GM12801 (cell line): ENCODE data around the gene ZSCAN5A.

Experiments used
- TF ChIP-seq, protein P1 (sequence below): IDR thresholded peaks from one replicate; pipeline ENCODE4 v1.5.1; 2011; ENCODE audit warnings: control low read depth; ENCODE audit not compliant: insufficient read length; ENCODE audit errors: extremely low read depth

ZSCAN5A gene

GRCh38 chr19:56299688-56300087, 15.0 kb downstream of the ZSCAN5A start:
- TF ChIP-seq, protein P1, sequence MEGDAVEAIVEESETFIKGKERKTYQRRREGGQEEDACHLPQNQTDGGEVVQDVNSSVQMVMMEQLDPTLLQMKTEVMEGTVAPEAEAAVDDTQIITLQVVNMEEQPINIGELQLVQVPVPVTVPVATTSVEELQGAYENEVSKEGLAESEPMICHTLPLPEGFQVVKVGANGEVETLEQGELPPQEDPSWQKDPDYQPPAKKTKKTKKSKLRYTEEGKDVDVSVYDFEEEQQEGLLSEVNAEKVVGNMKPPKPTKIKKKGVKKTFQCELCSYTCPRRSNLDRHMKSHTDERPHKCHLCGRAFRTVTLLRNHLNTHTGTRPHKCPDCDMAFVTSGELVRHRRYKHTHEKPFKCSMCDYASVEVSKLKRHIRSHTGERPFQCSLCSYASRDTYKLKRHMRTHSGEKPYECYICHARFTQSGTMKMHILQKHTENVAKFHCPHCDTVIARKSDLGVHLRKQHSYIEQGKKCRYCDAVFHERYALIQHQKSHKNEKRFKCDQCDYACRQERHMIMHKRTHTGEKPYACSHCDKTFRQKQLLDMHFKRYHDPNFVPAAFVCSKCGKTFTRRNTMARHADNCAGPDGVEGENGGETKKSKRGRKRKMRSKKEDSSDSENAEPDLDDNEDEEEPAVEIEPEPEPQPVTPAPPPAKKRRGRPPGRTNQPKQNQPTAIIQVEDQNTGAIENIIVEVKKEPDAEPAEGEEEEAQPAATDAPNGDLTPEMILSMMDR, result no peak

DNA sequence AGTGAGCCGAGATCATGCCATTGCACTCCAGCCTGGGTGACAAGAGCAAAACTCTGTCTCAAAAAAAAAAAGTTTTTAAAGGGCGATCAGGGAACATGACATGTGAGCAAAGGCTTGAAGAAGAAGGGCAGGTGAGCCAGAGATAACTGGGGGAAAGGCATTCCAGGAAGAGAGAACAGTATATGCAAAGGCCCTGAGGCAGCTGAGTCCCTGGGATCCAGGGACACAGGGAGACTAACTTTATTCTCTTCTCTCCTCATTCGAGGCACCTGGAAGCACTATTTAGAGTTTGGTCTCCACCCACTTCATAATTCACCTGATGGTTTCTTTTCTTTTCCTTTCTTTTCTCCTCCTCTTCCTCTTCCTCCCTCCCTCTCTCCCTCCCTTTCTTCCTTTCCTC, 17.6 kb downstream of the ZSCAN5A start:
- TF ChIP-seq, protein P1, result no peak

DNA sequence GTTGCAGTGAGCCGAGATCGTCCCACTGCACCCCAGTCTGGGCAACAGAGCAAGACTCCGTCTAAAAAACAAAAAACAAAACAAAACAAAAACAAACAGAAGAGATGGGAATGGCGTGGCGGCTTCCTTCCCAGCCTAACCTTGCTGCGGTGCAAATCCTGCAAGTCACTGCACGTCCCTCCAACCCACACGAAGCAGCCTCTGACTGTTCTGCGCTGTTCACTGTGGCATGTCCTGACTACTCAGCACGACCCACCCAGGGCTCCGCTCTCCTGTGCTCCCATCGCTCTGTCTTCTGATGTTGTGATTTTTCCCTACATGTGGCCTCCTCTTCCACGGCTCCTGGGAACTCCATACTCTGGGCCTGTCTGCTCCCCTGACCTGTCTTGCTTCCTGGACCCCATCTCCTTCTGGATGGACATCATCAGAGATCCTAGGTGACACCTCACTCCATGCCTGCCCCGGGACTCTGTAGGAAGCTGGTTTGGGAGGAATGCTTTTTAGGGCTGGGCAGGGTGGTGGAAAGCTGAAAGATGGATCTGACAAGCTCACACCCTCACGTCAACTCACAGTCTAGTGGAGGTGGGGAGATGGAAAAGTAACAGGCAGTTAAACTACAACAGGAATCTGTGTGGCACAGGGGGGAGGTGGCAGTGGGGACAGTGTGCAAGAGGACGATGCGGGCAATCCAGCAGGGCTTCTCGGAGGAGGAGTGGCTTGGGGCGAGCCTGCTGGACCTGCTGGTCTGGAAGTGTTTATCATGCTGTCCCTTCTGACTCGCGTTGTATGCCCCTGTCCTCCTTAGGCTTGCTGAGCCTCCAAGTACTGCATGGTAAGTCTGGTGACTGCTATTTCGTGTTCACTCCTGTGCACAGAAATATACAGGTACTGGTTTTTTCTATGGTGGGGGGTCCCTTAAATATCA, 18.8 kb downstream of the ZSCAN5A start:
- TF ChIP-seq, protein P1, result no peak

GRCh38 chr19:56294549-56294948, 20.1 kb downstream of the ZSCAN5A start:
- TF ChIP-seq, protein P1, result no peak

- TF ChIP-seq, protein P1, result no peak
Measured at GRCh38 chr19:56291867-56292266, 22.8 kb downstream of the ZSCAN5A start.

GRCh38 chr19:56290104-56290503, 24.5 kb downstream of the ZSCAN5A start:
- TF ChIP-seq, protein P1, result no peak

- TF ChIP-seq, protein P1, result no peak
Measured at GRCh38 chr19:56284746-56285145, 29.9 kb downstream of the ZSCAN5A start.
